GM19397 (cell line): ENCODE measurements around the gene TBCD.

Experiments used
- ATAC-seq: cut with Tn5 transposase; IDR thresholded peaks from one replicate; pipeline ENCODE4 v1.9.1; 2021; ENCODE audit warnings: mild to moderate bottlenecking, moderate library complexity; ENCODE audit not compliant: unreplicated experiment

TBCD gene

GRCh38 chr17:82933911-82934310, 182.0 kb downstream of the TBCD start:
- no peak for ATAC-seq

DNA sequence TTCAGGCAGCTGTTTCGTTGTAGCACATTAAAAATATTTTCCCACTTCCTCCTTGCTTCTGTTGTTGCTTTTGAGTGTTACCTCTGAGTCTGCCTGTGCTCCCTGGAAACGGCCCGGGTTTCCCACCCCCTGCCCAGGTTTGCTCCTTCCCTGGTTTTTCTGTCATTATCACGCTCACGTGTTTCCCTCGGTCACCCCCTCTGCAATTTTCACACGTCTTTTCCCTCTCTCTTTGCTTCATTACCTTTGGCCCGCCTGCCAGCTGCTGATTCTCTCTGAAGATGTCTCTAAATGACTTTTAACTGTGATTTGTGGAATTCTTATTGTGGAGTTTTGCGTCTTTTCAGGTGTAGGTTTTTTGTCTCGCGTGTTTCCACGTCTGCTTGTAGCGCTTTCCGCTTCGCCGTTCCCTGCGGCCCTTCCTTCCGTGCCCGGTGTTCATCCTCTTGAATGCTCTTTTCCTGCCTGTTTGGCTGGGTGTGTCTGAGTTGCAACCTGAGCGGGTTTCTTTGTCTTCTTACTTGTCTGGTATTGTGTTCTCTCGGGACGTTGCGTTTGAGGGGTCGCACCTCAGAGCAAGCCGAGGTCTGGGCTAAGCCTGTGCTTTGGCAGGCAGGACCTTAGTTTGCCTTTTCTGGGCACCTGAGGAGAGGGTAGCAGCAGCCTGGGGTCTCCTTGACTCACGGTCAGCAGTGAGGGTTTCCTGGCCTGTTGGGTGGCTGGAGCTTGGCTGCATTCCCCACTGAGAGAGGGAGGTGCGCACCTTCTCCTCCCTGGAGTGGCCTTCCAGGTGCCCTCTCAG, 184.3 kb downstream of the TBCD start:
- ATAC-seq, result no peak

GRCh38 chr17:82936768-82937171, 184.9 kb downstream of the TBCD start:
- no peak for ATAC-seq

- ATAC-seq, result no peak
Measured at GRCh38 chr17:82937411-82938371, 185.8 kb downstream of the TBCD start.

DNA sequence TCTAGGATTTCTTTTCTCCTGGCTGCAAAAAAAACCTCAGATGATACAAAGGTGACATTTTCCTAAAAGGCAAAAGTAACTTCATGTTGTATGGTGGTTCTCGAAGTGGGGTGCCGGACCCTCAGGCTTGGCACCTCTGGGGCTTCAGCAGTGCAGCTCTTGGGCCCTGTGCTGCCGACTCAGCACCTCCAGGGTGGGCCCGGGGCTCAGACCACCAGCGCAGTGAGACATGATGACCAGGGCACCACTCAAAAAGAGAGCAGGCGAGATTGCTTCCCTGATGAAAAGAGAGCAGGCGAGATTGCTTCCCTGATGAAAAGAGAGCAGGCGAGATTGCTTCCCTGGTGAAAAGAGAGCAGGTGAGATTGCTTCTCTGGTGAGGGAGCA, 186.6 kb downstream of the TBCD start:
- no peak for ATAC-seq

- no peak for ATAC-seq
Measured at GRCh38 chr17:82938873-82939620, 187.2 kb downstream of the TBCD start.

DNA sequence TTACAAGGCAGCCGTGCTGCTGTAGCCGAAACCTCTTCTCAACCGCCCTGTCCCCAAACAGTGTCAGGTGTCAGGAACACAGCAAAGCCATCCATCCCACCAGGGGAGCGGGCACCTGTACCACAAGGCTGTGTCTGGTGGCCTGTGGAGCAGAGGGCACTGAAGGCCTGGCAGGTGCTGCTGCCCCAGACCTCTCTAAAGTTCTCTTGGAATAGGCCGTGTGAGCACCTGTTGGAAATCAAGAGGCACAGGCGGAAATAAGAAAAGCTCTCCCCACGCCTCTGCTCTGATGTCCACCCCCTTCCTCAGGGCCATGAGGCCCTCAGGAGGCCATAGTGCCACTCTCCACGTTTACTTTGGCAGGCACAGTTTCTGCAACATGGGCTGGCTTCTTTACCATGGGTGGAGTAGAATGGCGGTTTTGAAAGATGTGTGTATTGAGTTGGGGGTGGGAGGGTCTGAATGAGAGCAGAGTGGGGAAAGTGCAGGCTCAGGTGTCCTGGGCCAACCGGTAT, 187.8 kb downstream of the TBCD start:
- no peak for ATAC-seq

GRCh38 chr17:82940226-82941020, 188.6 kb downstream of the TBCD start:
- no peak for ATAC-seq

DNA sequence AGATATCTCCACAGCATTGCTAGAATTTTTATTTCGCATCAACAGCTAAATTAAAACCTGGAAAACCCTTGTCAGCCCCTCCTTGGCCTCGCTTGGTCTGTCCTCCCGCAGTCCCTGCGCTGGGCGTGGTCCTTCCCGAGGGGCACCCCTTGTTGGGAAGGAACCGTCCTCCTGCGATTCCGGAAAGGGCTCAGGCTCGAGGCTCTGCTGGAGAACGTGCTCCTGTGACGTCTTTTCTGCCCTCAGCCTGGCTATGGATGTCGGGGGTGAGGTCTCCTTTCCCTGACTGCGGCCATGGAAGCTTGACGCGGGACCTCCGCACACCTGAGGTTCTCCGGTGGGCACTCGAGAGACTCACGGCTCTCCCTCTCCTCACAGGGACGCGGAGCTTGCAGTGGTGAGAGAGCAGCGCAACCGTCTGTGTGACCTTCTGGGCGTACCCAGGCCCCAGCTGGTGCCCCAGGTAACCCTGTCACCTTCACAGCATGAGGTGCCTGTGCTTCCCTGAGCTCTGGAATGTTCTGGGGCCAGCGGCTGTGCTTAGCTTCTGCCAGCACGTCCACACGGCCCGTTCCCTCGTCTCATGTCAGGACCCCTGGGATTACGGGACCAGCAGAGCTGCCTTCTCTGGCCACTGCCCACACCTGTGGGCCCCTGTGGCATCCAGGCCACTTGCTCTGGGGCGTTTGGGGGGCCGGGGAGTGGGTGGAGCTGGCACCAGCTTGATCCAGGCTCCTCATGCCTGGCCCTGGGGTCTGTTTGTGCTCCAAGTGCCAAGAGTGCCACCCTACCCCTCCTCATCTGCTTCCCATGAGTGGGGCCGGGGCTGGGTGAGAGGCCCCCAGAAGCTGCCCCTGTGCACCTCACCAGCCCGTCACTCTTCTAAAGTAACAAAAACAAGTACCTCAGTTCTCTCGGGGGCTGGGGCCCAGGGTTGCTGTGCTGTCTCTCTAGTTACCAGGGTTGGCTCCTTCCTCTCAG, 189.4 kb downstream of the TBCD start:
- ATAC-seq, result no peak

DNA sequence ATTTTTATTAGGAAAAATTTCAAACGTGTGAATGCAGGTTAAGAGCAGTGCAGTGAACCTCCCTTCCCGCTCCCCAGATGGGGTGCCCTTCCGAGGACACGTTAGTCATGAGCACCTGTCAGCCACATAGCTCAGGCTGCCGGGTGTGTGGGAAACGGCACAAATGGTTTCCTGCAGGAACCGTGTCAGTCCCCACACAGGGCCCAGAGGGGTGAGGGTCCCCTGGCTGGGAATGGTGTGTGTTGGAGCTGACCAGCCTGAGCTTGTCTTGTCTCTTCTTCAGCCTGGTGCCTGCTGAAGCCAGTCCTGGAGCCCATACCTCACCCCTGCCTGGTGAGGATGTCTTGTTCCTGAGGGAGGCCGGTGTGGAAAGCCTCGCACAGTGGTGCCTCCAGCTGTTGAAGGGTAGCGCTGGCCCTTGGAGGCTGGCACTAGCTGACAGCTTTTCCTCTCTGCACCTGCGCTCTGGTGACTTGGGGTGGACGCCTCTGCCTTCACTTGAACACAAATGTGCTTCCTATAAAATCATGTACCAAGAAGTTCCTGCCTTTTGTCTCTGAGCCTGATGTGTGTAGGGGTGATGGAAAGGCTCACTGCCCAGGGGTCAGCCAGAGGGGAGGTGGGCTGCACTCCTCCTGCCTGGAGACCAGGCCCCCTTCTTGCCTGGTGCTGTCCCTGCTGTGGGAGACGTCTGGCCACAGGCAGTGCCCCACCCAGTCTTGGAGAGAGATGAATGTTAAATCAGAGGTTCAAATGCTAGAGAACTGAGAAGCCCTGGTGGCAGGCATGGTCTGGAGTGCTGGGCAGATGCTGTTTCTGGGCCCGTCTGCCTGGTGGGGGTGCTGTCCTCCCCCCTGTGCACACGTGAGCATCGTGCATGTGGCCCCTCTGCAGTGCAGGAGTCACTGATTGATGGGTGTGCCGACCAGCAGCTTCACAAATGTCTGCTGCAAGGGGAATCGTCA, 190.6 kb downstream of the TBCD start:
- ATAC-seq, result no peak

GRCh38 chr17:82943339-82943738, 191.5 kb downstream of the TBCD start:
- no peak for ATAC-seq

- ATAC-seq, result no peak
Measured at GRCh38 chr17:82943751-82944150, 191.9 kb downstream of the TBCD start.

- ATAC-seq, result no peak
Measured at GRCh38 chr17:82944990-82945389, 193.1 kb downstream of the TBCD start.

- no peak for ATAC-seq
Measured at GRCh38 chr17:82946081-82946480, 194.2 kb downstream of the TBCD start.

DNA sequence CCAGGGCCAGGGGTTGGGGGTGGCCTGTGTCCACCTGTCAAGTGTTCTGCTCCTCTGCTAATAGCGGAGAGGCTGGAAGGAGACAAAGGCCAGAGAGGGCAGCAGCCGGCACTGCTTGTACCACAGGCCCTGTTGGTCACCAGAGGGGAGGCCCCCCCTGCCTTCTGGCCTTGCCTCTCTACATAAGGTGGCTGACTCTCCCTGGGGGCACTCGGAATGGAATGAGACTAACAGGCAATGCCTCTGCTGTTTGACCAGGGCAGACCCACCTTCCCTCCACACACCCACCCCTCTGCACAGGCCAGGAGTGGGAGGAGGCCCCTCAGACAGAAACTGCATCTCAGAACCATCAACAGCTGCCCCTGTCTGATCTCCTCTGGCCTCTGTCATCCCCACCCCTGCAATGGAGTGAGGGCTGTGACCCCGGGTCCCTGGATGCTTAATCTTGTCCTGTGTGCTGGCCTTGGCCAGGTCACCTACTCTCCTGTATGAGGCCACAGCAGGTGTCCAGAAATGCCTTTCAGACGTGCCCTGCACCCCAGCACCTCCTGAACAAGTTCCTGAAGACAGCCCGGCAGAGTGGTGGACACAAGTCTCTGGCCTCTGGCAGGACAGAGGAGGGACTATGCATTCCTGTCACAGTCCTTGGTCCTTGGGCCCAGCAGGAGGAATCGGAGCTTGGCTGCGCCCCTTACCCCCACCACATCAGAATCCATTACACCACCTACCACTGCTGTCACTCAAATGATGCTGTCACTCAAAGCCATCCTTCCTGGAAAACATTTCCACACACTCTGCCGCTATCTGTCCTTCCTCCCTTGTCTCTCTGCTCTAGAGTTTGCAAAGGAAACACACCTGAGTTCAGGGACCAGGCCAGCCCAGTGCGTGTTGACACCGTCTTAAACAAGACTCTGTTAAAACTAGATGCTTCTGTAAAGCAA, 195.5 kb downstream of the TBCD start:
- ATAC-seq, result no peak

DNA sequence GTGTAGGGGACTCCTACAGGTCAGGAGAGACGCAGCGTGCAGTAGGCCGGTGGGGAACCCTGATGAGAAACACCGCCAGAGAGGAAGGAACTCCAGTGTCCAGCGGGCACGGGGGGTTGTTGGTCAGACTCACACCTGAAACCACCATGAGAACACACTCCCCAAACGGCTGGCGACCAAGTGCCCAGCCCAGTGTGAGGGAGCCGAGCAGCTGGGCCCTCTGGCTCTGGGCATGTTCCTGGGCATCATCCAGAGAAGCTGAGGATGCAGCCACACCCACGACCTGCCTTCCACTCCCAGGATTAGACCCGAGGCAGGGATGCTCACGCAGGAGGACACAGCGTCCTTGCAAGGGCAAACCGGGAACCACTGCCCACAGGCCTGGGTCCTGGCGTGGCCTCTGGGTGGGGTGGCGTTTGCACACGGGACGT, 196.2 kb downstream of the TBCD start:
- ATAC-seq, result no peak

- no peak for ATAC-seq
Measured at GRCh38 chr17:82948957-82949356, 197.1 kb downstream of the TBCD start.
